ENCODE data around the gene AGBL5.

AGBL5 gene

GRCh38 chr2:27059141-27059820, 7.8 kb downstream of the AGBL5 start:
- Histone ChIP-seq H3K9ac (ENCODE audit: low read length) (no peak overlapping the region), H3K9me3 (replicated peaks; ENCODE audit: insufficient read depth, low read length) (no peaks in the 10 kb centered on the region), H3K4me2 (ENCODE audit: low read depth, low read length) (no peak overlapping the region), H3K9me2 (replicated peaks; ENCODE audit: insufficient read depth, low read length) (no peaks in the 10 kb centered on the region), H3F3A (ENCODE audit: insufficient read depth, low read length) (no peaks in the 10 kb centered on the region), H3K27ac (ENCODE audit: low read length) (no peak overlapping the region), H3K36me3 (replicated peaks; ENCODE audit: insufficient read depth, low read length) (no peaks in the 10 kb centered on the region), H2AFZ (ENCODE audit: low read length) (no peak overlapping the region), H4K20me1 (ENCODE audit: insufficient read depth, low read length) (no peaks in the 10 kb centered on the region), H3K4me3 (ENCODE audit: low read length) (no peak overlapping the region), H3K27me3 (replicated peaks; ENCODE audit: insufficient read depth, low read length) (no peaks in the 10 kb centered on the region), H3K79me2 (ENCODE audit: low read length) (no peaks in the 10 kb centered on the region), H3K4me1 (ENCODE audit: low read length) (no peaks in the 10 kb centered on the region)
- DNase-seq: no peak
- no peak for TF ChIP-seq EZH2phosphoT487 (IDR thresholded peaks at IDR 0.05; ENCODE audit: low read length)
- TF ChIP-seq CTCF (IDR thresholded peaks at IDR 0.05; ENCODE audit: low read length): no peak
- TF ChIP-seq EZH2 (optimal IDR thresholded peaks at IDR 0.05; ENCODE audit: low read depth, low read length): no peak

GRCh38 chr2:27060323-27060722, 8.9 kb downstream of the AGBL5 start:
- Histone ChIP-seq H3K27me3 (replicated peaks; ENCODE audit: insufficient read depth, low read length) (no peaks in the 10 kb centered on the region), H3K4me2 (ENCODE audit: low read depth, low read length) (no peak overlapping the region), H3K9ac (ENCODE audit: low read length) (no peak overlapping the region), H3K79me2 (ENCODE audit: low read length) (no peaks in the 10 kb centered on the region), H3K4me3 (ENCODE audit: low read length) (no peak overlapping the region), H3K9me3 (replicated peaks; ENCODE audit: insufficient read depth, low read length) (no peaks in the 10 kb centered on the region), H3K36me3 (replicated peaks; ENCODE audit: insufficient read depth, low read length) (no peaks in the 10 kb centered on the region), H2AFZ (ENCODE audit: low read length) (no peak overlapping the region), H3K27ac (ENCODE audit: low read length) (no peak overlapping the region), H4K20me1 (ENCODE audit: insufficient read depth, low read length) (no peaks in the 10 kb centered on the region), H3K4me1 (ENCODE audit: low read length) (no peaks in the 10 kb centered on the region), H3K9me2 (replicated peaks; ENCODE audit: insufficient read depth, low read length) (no peaks in the 10 kb centered on the region), H3F3A (ENCODE audit: insufficient read depth, low read length) (peaks cover under 1% of the 10 kb centered on the region; the same call in 1 of the 2 replicates)
- TF ChIP-seq EZH2 (optimal IDR thresholded peaks at IDR 0.05; ENCODE audit: low read depth, low read length) (no peak), CTCF (IDR thresholded peaks at IDR 0.05; ENCODE audit: low read length) (no peak), EZH2phosphoT487 (IDR thresholded peaks at IDR 0.05; ENCODE audit: low read length) (no peak)
- no peak for DNase-seq

DNA sequence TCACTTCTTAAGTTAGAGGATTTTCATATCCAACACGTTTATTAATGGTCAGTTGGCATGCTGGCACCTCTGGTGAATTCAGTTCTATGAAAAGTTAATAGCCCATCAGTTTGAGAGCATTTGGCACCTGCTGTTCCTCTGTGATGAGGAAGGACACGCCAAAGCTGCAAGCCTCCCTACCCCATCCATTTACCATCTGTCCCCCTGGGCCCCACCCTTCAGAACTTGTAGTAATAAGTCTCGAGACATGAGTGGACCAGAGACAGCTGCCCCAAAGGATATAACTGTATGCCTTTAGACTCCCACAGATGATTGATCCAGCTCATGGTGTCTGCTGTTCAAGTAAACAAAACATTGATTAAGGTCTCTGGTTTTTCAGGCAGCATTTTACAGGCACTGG, 13.7 kb downstream of the AGBL5 start:
- H3K9ac ChIP-seq (ENCODE audit: low read length): no peak overlapping the region
- no peak overlapping the region for H3K4me2 ChIP-seq (ENCODE audit: low read depth, low read length)
- H3K36me3 ChIP-seq (replicated peaks; ENCODE audit: insufficient read depth, low read length): no peaks in the 10 kb centered on the region
- peaks cover 5% of the 10 kb centered on the region; the same call in 1 of the 2 replicates for H3F3A ChIP-seq (ENCODE audit: insufficient read depth, low read length)
- no peak for DNase-seq
- H2AFZ ChIP-seq (ENCODE audit: low read length): no peak overlapping the region
- no peak overlapping the region for H3K4me3 ChIP-seq (ENCODE audit: low read length)
- no peaks in the 10 kb centered on the region for H4K20me1 ChIP-seq (ENCODE audit: insufficient read depth, low read length)
- no peak overlapping the region for H3K27ac ChIP-seq (ENCODE audit: low read length)
- TF ChIP-seq CTCF (IDR thresholded peaks at IDR 0.05; ENCODE audit: low read length) (no peak), EZH2 (optimal IDR thresholded peaks at IDR 0.05; ENCODE audit: low read depth, low read length) (no peak), EZH2phosphoT487 (IDR thresholded peaks at IDR 0.05; ENCODE audit: low read length) (no peak)
- no peaks in the 10 kb centered on the region for H3K9me3 ChIP-seq (replicated peaks; ENCODE audit: insufficient read depth, low read length)
- no peaks in the 10 kb centered on the region for H3K27me3 ChIP-seq (replicated peaks; ENCODE audit: insufficient read depth, low read length)
- H3K9me2 ChIP-seq (replicated peaks; ENCODE audit: insufficient read depth, low read length): no peaks in the 10 kb centered on the region
- peaks cover 4% of the 10 kb centered on the region; the same call in 1 of the 2 replicates for H3K4me1 ChIP-seq (ENCODE audit: low read length)
- peaks cover 20% of the 10 kb centered on the region for H3K79me2 ChIP-seq (ENCODE audit: low read length)

Data from MM.1S (cell line).